K562 (cell line): ENCODE measurements around the gene NFIB.

Experiments
- CBFA2T3 ChIP-seq: fragments of 450-650 bp; IDR thresholded peaks from 2 replicates; pipeline ENCODE4 v1.6.1; 2017
- HNRNPH1 ChIP-seq: fragments of 200-400 bp; formaldehyde crosslinking; optimal IDR thresholded peaks from 2 replicates; pipeline ENCODE3; 2017; ENCODE audit warnings: low read depth, mild to moderate bottlenecking, low read length, moderate library complexity
- KLF16 ChIP-seq: IDR thresholded peaks from 2 replicates; pipeline ENCODE4 v1.6.1; 2016; ENCODE audit warnings: antibody characterized with exemption
- MBD2 ChIP-seq: sonication (generic); IDR thresholded peaks from 2 replicates; pipeline ENCODE4 v1.6.1; 2016; ENCODE audit warnings: low read depth, borderline replicate concordance
- YY1 ChIP-seq, 3 experiments: IDR thresholded peaks; 2 replicates each; pipeline ENCODE4 v1.6.1; 2011; ENCODE audit warnings: low read length in 2 of 3, mild to moderate bottlenecking in 2 of 3, moderate library complexity in 2 of 3, borderline replicate concordance in 1 of 3, control low read depth in 1 of 3, low read depth in 1 of 3; ENCODE audit not compliant: insufficient read depth in 3 of 3, insufficient replicate concordance in 2 of 3, control insufficient read depth in 1 of 3, insufficient read length in 1 of 3; ENCODE audit errors: extremely low read depth in 1 of 3
- TF ChIP-seq, protein P1 (sequence below): fragments of 250-450 bp; sonication (Bioruptor Pico); IDR thresholded peaks from 2 replicates; pipeline ENCODE4 v1.5.0; 2021
- TF ChIP-seq, protein P2 (sequence below): sonication (generic); formaldehyde crosslinking; IDR thresholded peaks from 2 replicates; pipeline ENCODE4 v1.8.1; 2023; ENCODE audit warnings: mild to moderate bottlenecking, missing genetic modification reagents, moderate library complexity
- TF ChIP-seq, protein P3 (sequence below), 2 experiments: fragments of 450-650 bp; IDR thresholded peaks; 2 replicates each; pipeline ENCODE4 v1.6.1; 2018; ENCODE audit warnings: mild to moderate bottlenecking in 2 of 2, low read depth in 1 of 2; ENCODE audit not compliant: partially characterized antibody in 2 of 2

DNA sequence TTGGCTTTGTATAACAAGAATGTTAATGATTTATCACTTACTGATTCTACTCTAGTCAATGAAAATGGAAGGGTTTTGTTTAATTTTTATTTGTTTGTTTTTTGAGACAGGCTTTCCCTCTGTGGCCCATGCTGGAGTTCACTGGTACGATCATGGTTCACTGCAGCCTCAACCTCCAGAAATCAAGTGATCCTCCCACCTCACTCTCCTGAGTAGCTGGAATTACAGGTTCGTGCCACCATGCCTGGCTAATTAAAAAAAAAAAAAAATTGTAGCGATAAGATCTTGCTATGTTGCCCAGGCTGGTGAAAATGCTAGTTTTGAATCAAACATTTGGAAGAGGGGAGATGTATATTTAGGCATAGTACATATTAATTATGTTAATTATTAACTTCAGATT, 209.4 kb downstream of the NFIB start:
- TF ChIP-seq, protein P1, sequence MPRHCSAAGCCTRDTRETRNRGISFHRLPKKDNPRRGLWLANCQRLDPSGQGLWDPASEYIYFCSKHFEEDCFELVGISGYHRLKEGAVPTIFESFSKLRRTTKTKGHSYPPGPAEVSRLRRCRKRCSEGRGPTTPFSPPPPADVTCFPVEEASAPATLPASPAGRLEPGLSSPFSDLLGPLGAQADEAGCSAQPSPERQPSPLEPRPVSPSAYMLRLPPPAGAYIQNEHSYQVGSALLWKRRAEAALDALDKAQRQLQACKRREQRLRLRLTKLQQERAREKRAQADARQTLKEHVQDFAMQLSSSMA = no peak
- TF ChIP-seq, protein P2, sequence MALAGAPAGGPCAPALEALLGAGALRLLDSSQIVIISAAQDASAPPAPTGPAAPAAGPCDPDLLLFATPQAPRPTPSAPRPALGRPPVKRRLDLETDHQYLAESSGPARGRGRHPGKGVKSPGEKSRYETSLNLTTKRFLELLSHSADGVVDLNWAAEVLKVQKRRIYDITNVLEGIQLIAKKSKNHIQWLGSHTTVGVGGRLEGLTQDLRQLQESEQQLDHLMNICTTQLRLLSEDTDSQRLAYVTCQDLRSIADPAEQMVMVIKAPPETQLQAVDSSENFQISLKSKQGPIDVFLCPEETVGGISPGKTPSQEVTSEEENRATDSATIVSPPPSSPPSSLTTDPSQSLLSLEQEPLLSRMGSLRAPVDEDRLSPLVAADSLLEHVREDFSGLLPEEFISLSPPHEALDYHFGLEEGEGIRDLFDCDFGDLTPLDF = no peak
- no peak for TF ChIP-seq CBFA2T3
- no peak for TF ChIP-seq HNRNPH1
- no peak for TF ChIP-seq KLF16
- no peak for TF ChIP-seq YY1 (IDR thresholded peaks at IDR 0.05; ENCODE audit: borderline replicate concordance in 1 of 3, control insufficient read depth in 1 of 3, extremely low read depth in 1 of 3, insufficient read depth in 3 of 3, insufficient read length in 1 of 3, insufficient replicate concordance in 2 of 3, low read depth in 1 of 3, low read length in 2 of 3)
- TF ChIP-seq MBD2 = no peak
- TF ChIP-seq, protein P3, sequence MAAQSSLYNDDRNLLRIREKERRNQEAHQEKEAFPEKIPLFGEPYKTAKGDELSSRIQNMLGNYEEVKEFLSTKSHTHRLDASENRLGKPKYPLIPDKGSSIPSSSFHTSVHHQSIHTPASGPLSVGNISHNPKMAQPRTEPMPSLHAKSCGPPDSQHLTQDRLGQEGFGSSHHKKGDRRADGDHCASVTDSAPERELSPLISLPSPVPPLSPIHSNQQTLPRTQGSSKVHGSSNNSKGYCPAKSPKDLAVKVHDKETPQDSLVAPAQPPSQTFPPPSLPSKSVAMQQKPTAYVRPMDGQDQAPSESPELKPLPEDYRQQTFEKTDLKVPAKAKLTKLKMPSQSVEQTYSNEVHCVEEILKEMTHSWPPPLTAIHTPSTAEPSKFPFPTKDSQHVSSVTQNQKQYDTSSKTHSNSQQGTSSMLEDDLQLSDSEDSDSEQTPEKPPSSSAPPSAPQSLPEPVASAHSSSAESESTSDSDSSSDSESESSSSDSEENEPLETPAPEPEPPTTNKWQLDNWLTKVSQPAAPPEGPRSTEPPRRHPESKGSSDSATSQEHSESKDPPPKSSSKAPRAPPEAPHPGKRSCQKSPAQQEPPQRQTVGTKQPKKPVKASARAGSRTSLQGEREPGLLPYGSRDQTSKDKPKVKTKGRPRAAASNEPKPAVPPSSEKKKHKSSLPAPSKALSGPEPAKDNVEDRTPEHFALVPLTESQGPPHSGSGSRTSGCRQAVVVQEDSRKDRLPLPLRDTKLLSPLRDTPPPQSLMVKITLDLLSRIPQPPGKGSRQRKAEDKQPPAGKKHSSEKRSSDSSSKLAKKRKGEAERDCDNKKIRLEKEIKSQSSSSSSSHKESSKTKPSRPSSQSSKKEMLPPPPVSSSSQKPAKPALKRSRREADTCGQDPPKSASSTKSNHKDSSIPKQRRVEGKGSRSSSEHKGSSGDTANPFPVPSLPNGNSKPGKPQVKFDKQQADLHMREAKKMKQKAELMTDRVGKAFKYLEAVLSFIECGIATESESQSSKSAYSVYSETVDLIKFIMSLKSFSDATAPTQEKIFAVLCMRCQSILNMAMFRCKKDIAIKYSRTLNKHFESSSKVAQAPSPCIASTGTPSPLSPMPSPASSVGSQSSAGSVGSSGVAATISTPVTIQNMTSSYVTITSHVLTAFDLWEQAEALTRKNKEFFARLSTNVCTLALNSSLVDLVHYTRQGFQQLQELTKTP (IDR thresholded peaks at IDR 0.05; ENCODE audit: low read depth in 1 of 2, partially characterized antibody in 2 of 2) = no peak
